HT1080 (cell line): ENCODE results near the gene CCDC150. TPM values are rescaled to one million over a fixed set of nuclear protein-coding genes. Genes with fewer than 3 reads are reported as not detected.
"Not testable (repeated sequence)": the region's sequence is repeated elsewhere in the genome, so short reads cannot be mapped to it uniquely, and the experiment has no call there.

Source experiments
- DNase-seq: peaks from one replicate; pipeline ENCODE4 v3.0.0-alpha.2; 2015; ENCODE audit warnings: low read depth
- total RNA-seq: library from RNA; depleted of rRNA; stranded (reverse); fragments of >200 nt; shearing (Covaris generic); gene quantifications from 2 replicates; pipeline ENCODE4 v1.2.3, GENCODE V29; 2014

CCDC150 gene
- total RNA-seq, 1 experiment from 2014 or later = 8.4 TPM

DNA sequence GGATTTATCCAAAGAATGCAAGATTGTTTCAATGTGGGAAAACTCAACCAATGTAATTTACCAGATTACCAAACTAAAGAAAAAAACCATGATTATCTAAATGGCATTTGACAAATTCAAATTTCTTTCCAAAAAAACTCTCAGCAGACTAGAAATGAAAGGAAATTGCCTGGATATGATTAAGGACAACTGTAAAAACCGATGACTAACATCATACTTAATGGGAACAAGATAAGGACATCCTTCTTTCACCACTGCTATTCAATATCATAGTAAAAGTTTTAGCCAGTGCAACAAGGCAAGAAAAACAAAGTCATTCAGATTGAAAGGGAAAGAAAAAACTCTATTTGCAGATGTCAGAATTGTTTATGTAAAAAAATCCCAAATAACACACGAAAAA is 4.4 kb upstream of the CCDC150 start:
- DNase-seq = no peak

DNA sequence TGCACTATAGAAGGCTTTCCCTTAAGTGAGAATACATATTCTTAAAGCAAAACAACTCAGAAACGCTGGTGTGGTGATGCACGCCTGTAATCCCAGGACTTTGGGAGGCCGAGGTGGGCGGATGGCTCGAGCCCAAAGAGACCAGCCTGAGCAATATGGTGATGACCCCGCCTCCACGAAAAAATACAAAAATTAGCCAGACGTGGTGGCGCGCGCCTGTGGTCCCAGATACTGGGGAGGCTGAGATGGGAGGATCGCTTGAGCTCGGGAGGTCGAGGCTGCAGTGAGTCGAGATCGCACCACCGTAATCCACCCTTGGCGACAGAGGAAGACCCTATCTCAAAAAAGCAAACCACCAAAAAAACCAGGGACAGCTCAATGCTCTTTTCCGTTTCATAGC is 750 bp upstream of the CCDC150 start:
- DNase-seq = no peak

DNA sequence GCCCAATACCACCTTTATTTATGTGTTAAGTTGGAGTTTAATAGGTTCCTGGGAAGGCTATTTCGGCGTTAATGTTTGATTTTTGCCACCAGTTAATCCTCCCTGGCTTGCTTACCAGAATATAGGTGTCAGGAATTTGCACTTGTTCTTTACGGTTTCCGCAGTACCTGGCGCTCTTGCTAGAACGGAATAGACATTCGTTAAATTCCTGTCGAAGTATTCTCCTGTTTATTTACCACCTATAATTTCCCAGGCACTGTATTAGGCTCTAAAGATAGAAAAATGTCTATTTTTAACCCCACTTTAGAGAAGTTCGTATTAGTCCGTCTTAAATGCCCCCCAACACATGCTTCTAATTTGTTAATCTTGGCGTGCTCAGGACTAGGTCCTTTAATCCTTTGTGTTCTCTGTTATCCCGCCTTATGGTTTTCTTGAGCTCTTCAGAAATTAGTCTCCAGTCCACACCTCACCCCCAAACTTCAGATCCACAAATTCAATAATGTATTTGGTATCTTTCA is 575 bp downstream of the CCDC150 start:
- DNase-seq = no peak

- DNase-seq = no peak
Measured at GRCh38 chr2:196649202-196649601, 9.7 kb downstream of the CCDC150 start.

DNA sequence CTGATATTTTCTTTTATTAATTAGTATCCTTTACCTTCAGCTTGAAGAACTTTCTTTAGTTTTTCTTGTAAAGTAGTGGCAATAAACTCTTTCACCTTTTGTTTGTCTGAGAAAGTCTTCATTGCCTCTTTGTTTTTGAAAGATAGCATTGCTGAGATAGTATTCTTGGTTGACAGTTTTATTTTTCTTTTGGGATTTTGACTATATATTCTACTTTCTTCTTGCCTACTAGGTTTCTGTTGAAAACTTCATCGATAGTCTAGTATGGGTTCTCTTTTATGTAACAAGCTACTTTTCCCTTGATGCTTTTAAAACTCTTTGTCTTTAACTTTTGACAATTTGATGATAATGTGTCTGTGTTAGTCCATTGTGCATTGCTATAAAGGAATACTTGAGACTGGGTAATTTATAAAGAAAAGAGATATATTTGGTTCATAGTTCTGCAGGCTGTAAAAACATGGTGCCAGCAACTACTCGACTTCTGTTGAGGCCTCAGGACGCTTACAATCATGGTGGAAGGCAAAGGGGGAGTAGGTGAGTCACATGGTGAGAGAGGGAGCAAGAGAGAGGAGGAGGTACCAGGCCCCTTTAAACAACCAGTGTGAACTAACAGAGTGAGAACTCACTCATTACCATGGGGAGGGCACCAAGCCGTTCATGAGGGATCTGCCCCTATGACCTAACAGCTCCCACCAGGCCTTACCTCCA is 12.0 kb downstream of the CCDC150 start:
- DNase-seq = no peak

DNA sequence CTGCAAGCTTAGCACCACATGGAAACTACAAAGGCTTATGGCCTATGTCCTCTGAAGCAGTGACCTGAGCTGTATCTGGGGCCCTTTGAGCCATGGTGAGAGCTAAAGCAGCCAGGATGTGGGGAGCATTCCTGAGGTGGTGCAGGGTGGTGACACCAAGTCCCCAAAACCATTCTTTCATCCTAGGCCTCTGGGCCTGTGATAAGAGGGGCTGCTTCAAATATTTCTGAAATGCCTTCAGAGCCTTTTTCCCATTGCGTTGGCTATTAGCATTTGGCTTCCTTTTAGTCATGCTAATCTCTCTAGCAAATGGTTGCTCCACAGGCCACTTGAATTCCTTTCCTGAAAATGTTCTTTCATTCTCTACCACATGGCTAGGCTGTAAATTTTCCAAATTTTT is 13.4 kb downstream of the CCDC150 start:
- no peak for DNase-seq

DNA sequence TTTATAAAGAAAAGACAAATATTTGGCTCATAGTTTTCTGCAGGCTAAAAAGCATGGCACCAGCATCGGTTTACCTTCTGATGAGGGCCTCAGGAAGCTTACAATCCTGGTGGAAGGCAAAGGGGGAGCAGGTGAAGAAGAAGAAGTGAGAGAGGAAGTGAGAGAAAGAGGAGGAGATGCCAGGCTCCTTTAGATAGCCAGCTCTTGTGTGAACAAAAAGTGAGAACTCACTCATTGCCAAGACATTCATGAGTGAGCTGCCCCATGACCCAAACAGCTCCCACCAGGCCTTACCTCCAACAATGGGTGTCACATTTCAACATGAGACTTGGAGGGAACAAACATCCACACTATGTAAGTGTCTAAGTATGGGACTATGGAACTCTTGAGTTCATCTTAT is 14.3 kb downstream of the CCDC150 start:
- no peak for DNase-seq

DNA sequence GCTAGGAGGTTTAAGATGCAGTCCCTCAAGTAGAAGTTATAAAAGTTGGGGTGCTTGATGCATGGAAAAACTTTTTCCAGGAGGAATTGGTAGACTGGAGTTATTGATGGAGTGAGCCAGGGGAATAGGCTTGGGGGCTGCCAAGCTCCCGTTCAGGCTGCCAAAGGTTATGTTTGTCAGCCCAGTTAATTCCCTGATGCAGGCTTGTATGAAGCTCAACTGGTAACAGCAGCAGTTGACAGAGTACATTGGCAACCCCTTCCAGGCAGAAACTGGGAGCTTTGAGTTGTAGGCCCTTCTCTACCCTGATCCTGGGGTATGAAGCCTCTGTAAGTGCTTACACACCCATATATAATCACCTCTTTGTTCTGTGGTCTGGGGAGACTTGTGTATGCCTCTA is 16.2 kb downstream of the CCDC150 start:
- DNase-seq = no peak

DNA sequence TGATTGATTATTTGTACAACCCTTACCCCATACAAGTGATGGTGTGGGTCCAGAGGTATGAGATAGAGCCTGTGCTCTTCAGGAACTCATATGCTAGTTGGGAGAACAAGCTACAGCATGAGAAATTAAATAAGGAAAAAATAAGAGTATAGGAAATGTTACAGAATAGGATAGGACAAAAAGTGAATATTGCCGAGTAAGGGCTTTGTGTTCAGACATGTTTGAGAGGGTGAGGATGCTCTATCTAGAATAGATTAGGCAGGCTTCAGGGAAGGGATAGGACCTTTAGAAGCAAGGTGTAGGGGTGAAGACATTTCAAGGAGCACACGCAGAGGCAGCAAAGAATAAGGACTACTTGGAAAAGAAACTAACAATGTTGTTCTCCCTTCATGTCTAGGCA is 17.8 kb downstream of the CCDC150 start:
- DNase-seq = no peak

DNA sequence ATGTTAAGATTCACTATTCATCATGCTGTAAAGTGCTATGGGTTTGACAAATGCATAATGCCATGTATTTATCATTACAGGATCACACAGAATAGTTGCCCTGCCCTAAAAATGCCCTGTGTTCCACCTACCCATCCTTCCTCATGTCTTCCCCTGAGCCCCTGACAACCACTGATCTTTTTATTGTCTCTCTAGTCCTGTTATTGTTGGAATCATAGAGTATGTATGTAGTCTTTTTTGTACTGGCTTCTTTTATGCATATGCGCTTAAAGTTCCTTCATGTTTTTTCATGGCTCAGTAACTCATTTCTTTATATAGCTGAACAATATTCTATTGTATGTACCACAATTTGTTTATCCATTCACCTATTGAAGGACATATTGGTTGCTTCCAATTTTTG is 20.3 kb downstream of the CCDC150 start:
- DNase-seq = no peak

- DNase-seq = peak; percentile 54
Measured at GRCh38 chr2:196660244-196660643, 20.7 kb downstream of the CCDC150 start.

DNA sequence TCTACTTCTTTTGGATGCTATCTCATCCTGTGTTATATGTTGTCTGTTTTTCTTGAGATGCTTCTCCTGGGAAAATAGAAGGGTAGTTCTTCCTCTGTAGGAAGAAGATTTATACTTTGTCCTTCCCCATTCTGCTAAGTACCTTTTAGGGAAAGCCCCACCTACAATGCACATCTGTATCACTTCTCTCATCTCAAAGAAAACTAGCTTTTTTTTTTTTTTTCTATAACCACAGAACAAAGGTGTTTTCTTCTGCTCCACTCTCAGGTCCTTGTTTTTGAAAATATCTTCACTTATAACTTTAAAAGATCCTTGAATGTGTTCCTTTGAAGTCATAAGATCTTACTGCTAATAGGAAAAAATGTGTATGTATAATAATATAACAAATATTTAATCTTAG is 30.8 kb downstream of the CCDC150 start:
- no peak for DNase-seq

DNA sequence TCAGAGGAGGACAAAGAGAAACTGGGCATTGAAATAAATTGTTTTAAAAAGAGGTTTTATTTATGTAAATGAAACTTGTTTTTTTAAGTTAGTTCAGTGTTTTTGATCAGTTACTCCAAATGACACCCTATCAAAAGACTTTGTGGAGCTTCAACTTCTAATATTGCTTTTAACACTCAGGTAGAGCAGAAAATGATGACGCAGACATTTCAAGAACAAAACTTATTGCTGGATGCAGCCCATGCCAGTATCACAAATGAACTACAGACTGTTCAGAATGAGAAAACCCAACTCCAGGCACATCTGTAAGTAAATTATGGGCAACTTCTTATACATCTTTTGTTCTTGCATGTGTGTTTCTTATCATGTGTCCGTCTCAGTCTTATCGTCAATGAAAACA is 36.4 kb downstream of the CCDC150 start:
- DNase-seq = no peak

GRCh38 chr2:196677404-196677803 is 37.9 kb downstream of the CCDC150 start:
- DNase-seq = peak; percentile 61

- DNase-seq = no peak
Measured at GRCh38 chr2:196679368-196679767, 39.9 kb downstream of the CCDC150 start.

- DNase-seq = no peak
Measured at GRCh38 chr2:196681510-196681909, 42.0 kb downstream of the CCDC150 start.

- DNase-seq = no peak
Measured at GRCh38 chr2:196685792-196686191, 46.3 kb downstream of the CCDC150 start.

GRCh38 chr2:196686737-196687136 is 47.2 kb downstream of the CCDC150 start:
- DNase-seq = not testable (repeated sequence)

DNA sequence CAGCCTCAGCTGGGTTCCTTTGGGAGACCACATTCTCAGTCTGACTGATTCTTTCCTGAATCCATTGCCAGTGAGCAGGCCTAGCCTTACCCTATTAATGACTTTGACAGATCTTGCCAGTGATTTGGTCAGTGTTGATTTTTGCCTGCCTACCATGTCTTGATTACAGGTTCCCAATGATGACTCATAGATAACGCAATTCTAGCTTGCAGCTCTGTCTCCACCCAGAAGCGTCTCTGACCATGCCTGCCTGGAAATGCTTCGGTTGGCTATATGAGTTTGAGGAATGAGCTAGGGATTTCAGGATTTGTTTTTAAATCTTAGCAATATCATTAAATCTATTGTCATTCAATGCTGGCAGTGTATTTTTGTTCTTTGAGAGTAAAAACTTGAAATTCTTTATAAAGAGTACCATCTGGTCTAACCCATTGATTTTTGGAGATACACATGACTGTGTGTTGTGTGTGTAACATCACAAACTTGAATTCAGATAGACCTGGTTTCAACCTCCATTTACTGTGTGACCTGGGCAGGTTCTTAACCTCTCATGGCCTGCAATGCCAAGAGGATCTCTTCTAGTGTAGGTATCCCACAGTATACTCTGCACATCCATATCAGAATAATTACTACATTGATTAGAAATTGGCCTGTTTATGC is 57.0 kb downstream of the CCDC150 start:
- DNase-seq = peak; percentile 79

GRCh38 chr2:196697825-196698224 is 58.3 kb downstream of the CCDC150 start:
- no peak for DNase-seq

GRCh38 chr2:196702641-196703040 is 63.1 kb downstream of the CCDC150 start:
- DNase-seq = no peak

DNA sequence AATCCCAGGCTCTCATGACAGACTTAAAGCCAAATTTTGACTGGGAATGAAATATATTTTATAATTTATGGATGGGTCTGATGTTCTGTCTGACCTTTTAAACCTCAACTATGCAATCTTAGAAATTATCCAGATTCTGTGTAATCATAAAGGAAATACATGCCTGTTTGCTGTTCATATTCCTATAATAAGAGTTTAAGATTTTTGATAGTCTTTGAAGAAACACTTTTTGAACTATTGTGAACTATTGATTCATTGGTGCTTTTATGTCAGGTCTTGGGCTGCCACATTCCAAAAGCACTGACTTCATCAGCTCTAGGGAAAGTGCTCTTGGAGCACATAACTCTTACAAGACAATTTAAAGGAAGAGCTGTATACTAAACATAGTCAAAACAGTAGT is 64.2 kb downstream of the CCDC150 start:
- no peak for DNase-seq

GRCh38 chr2:196710056-196710455 is 70.5 kb downstream of the CCDC150 start:
- DNase-seq = not testable (repeated sequence)
